Choroid plexus epithelial cell (primary cell): ENCODE measurements around the gene CDKL4.

Experiments used
- DNase-seq: peaks from one replicate; pipeline ENCODE4 v3.0.0-alpha.2; 2010; ENCODE audit warnings: low read depth
- H3K4me3 ChIP-seq: 2 replicates; pipeline ENCODE4 v1.5.1; 2011; ENCODE audit warnings: low read depth, mild to moderate bottlenecking, control low read depth, low read length, moderate library complexity
- CTCF ChIP-seq: conservative IDR thresholded peaks from 2 replicates; pipeline ENCODE4 v1.5.1; 2011; ENCODE audit warnings: low read depth, mild to moderate bottlenecking, control low read depth, inconsistent platforms, low read length, moderate library complexity

The CDKL4 gene

GRCh38 chr2:39136799-39137198 is 107.0 kb downstream of the CDKL4 start:
- DNase-seq, result no peak
- H3K4me3 ChIP-seq, result no peak overlapping the region
- TF ChIP-seq CTCF, result no peak

GRCh38 chr2:39135690-39136259 is 108.0 kb downstream of the CDKL4 start:
- H3K4me3 ChIP-seq, result no peak overlapping the region
- DNase-seq, result no peak
- TF ChIP-seq CTCF, result no peak

- no peak overlapping the region for H3K4me3 ChIP-seq
- TF ChIP-seq CTCF, result no peak
Measured at GRCh38 chr2:39133215-39133851, 110.4 kb downstream of the CDKL4 start.

GRCh38 chr2:39128919-39129391 is 114.8 kb downstream of the CDKL4 start:
- DNase-seq, result peak; percentile 57
- no peak for TF ChIP-seq CTCF
- H3K4me3 ChIP-seq, result no peak overlapping the region

More at GRCh38 chr2:39133215-39133851, 110.4 kb downstream of the CDKL4 start:
- DNase-seq, result no peak

- no peak for DNase-seq
- TF ChIP-seq CTCF, result no peak
- no peak overlapping the region for H3K4me3 ChIP-seq
Measured at GRCh38 chr2:39127973-39128372, 115.8 kb downstream of the CDKL4 start.
